Measurements from ENCODE around the gene DGKZ.

DGKZ gene

GRCh38 chr11:46386674-46387073 lies 39.4 kb downstream of the DGKZ start:
- TF ChIP-seq CTCF (conservative IDR thresholded peaks at IDR 0.05; ENCODE audit: low read depth, low read length) = no peak
- no peak overlapping the region for H3K4me3 ChIP-seq (ENCODE audit: low read depth, low read length)
- no peak for DNase-seq (ENCODE audit: low read depth)

GRCh38 chr11:46387456-46387855 lies 40.2 kb downstream of the DGKZ start:
- DNase-seq (ENCODE audit: low read depth) = no peak
- no peak overlapping the region for H3K4me3 ChIP-seq (ENCODE audit: low read depth, low read length)
- TF ChIP-seq CTCF (conservative IDR thresholded peaks at IDR 0.05; ENCODE audit: low read depth, low read length) = no peak

GRCh38 chr11:46387919-46388618 lies 40.8 kb downstream of the DGKZ start:
- DNase-seq (ENCODE audit: low read depth) = no peak
- no peak overlapping the region for H3K4me3 ChIP-seq (ENCODE audit: low read depth, low read length)
- TF ChIP-seq CTCF (conservative IDR thresholded peaks at IDR 0.05; ENCODE audit: low read depth, low read length) = no peak

- peak overlapping the region; percentile 57 for H3K4me3 ChIP-seq (ENCODE audit: low read depth, low read length)
- DNase-seq (ENCODE audit: low read depth) = no peak
- TF ChIP-seq CTCF (conservative IDR thresholded peaks at IDR 0.05; ENCODE audit: low read depth, low read length) = no peak
Measured at GRCh38 chr11:46388619-46389449, 41.6 kb downstream of the DGKZ start.

GRCh38 chr11:46389450-46390330 lies 42.4 kb downstream of the DGKZ start:
- peak overlapping the region; percentile 57 for H3K4me3 ChIP-seq (ENCODE audit: low read depth, low read length)
- peak; percentile 78 for TF ChIP-seq CTCF (conservative IDR thresholded peaks at IDR 0.05; ENCODE audit: low read depth, low read length)
- DNase-seq (ENCODE audit: low read depth) = peak; percentile 62

- no peak for TF ChIP-seq CTCF (conservative IDR thresholded peaks at IDR 0.05; ENCODE audit: low read depth, low read length)
- no peak overlapping the region for H3K4me3 ChIP-seq (ENCODE audit: low read depth, low read length)
- DNase-seq (ENCODE audit: low read depth) = no peak
Measured at GRCh38 chr11:46390331-46391171, 43.3 kb downstream of the DGKZ start.

Measured in choroid plexus epithelial cell (primary cell).